Posterior vena cava (tissue), 2 donors: ENCODE measurements around the gene DENND4B. TPM values are rescaled to one million over a fixed set of nuclear protein-coding genes. Genes with fewer than 3 reads are reported as not detected.
A peak's percentile ranks its signal among the peaks of the same experiment; 100 is the strongest.
"Not testable (repeated sequence)": the region's sequence is repeated elsewhere in the genome, so short reads cannot be mapped to it uniquely, and the experiment has no call there.

Source experiments
- DNase-seq: peaks from one replicate; pipeline ENCODE4 v3.0.0-alpha.2; 2020; ENCODE audit warnings: low spot score
- intact Hi-C, 2 donors: fragments of 100-400 bp; cut with DNase I; formaldehyde crosslinking; loops; one replicate each; pipeline versions ENCODE4 v1.14.1 to v1.14.2; 2022 to 2023
- microRNA-seq, 2 donors: library from miRNA; unstranded; fragments of <30 nt; microRNA quantifications; one replicate each; pipeline ENCODE4 v1.2.0, GENCODE V29; 2020 to 2021; ENCODE audit warnings: borderline microRNAs expressed in 2 of 2
- total RNA-seq, 2 donors: library from RNA; stranded (reverse); fragmentation: NEBNext Ultra II Directional; extraction: Animal tissue kit (Norgen Biotek cat#: 25700); gene quantifications; one replicate each; pipeline ENCODE4 v1.2.1, GENCODE V29; 2021
- donor health status: DM: yes; HTN: yes; CAD: no.
- donor health status: DM: yes; HTN: yes; CAD: no.

Gene DENND4B
- total RNA-seq, 2 donors from 2014 or later, result 41.7 to 47.5 TPM

- intact Hi-C loops, result no loop called here
- DNase-seq, result no peak
Observed at GRCh38 chr1:153908071-153908470, 38.4 kb downstream of the DENND4B start.

GRCh38 chr1:153907134-153907533, 39.4 kb downstream of the DENND4B start:
- intact Hi-C loops, result no loop called here
- DNase-seq, result no peak

- no peak for DNase-seq
- intact Hi-C loops, result no loop called here
Observed at GRCh38 chr1:153906396-153906795, 40.1 kb downstream of the DENND4B start.

GRCh38 chr1:153905908-153906307, 40.6 kb downstream of the DENND4B start:
- intact Hi-C loops, DNase-seq: not testable (repeated sequence)

- no peak for DNase-seq
- intact Hi-C loops, result no loop called here
Observed at GRCh38 chr1:153903841-153904455, 42.6 kb downstream of the DENND4B start.

GRCh38 chr1:153899509-153899908, 47.0 kb downstream of the DENND4B start:
- no peak for DNase-seq
- intact Hi-C loops, result no loop called here

GRCh38 chr1:153895866-153896265, 50.7 kb downstream of the DENND4B start:
- intact Hi-C loops, DNase-seq: not testable (repeated sequence)

GRCh38 chr1:153891042-153891441, 55.5 kb downstream of the DENND4B start:
- intact Hi-C loops, result not testable (repeated sequence)

GRCh38 chr1:153888533-153888932, 58.0 kb downstream of the DENND4B start:
- intact Hi-C loops, result loop anchor here in 1 of 2 donors (5.0 kb wide), 1 partner anchor 34 kb away; the partner anchor contains the start of gene GATAD2B

More at GRCh38 chr1:153891042-153891441, 55.5 kb downstream of the DENND4B start:
- DNase-seq, result not testable (repeated sequence)

GRCh38 chr1:153886127-153886526, 60.4 kb downstream of the DENND4B start:
- intact Hi-C loops, result loop anchor here in 1 of 2 donors (5.0 kb wide), 1 partner anchor 36 kb away; the partner anchor contains the start of gene GATAD2B
- no peak for DNase-seq

More at GRCh38 chr1:153888533-153888932, 58.0 kb downstream of the DENND4B start:
- no peak for DNase-seq

- DNase-seq, result no peak
- intact Hi-C loops, result no loop called here
Observed at GRCh38 chr1:153883223-153883622, 63.3 kb downstream of the DENND4B start.

- intact Hi-C loops, result no loop called here
- DNase-seq, result no peak
Observed at GRCh38 chr1:153882296-153882912, 64.1 kb downstream of the DENND4B start.

- DNase-seq, result no peak
- intact Hi-C loops, result no loop called here
Observed at GRCh38 chr1:153881751-153882150, 64.8 kb downstream of the DENND4B start.

- intact Hi-C loops, result no loop called here
- peak; percentile 92 for DNase-seq
Observed at GRCh38 chr1:153880962-153881361, 65.6 kb downstream of the DENND4B start.

- intact Hi-C loops, result no loop called here
- no peak for DNase-seq
Observed at GRCh38 chr1:153880024-153880423, 66.5 kb downstream of the DENND4B start.

Small RNA genes within 50 kb of the gene (microRNA-seq; reads per million reads assigned to microRNA genes)
- gene MIR6737, result 0.65 to 0.78 reads per million in 2 donors

Other genes starting within 250 kb of the DENND4B start
- 10 to 100 TPM; 41.4 to 49.0 TPM for gene INTS3, start 218.7 kb downstream of the DENND4B start, total RNA-seq
- gene SLC27A3, start 171.3 kb downstream of the DENND4B start, total RNA-seq, result 10 to 100 TPM; 60.5 to 64.5 TPM
- 10 to 100 TPM; 33.5 to 43.5 TPM for gene GATAD2B, start 23.7 kb downstream of the DENND4B start, total RNA-seq
- 10 to 100 TPM; 26.6 to 31.0 TPM for gene CRTC2, start 11.9 kb upstream of the DENND4B start, total RNA-seq
- gene SLC39A1, start 16.8 kb upstream of the DENND4B start, total RNA-seq, result 10 to 100 TPM; 76.5 to 79.5 TPM
- 1 to 10 TPM; 3.2 to 5.3 TPM for gene CREB3L4, start 21.2 kb upstream of the DENND4B start, total RNA-seq
- gene JTB, start 31.0 kb upstream of the DENND4B start, total RNA-seq, result 10 to 100 TPM; 77.5 to 78.2 TPM
- 100 to 1,000 TPM; 144 to 149 TPM for gene RAB13, start 39.6 kb upstream of the DENND4B start, total RNA-seq
- 1,000 to 10,000 TPM; 1,661 to 1,802 TPM for gene RPS27, start 44.0 kb upstream of the DENND4B start, total RNA-seq
- gene NUP210L, start 208.4 kb upstream of the DENND4B start, total RNA-seq, result under 1 TPM; 0.05 to 0.14 TPM
- 100 to 1,000 TPM; 177 to 189 TPM for gene TPM3, start 245.4 kb upstream of the DENND4B start, total RNA-seq